Measurements from ENCODE around the gene SELENOT. TPM values are rescaled to one million over a fixed set of nuclear protein-coding genes. Genes with fewer than 3 reads are reported as not detected.
"Not testable (repeated sequence)": the region's sequence is repeated elsewhere in the genome, so short reads cannot be mapped to it uniquely, and the experiment has no call there.

Gene SELENOT
- total and polyA plus RNA-seq, 8 donors = 62.7 to 163 (median 78.0) TPM

DNA sequence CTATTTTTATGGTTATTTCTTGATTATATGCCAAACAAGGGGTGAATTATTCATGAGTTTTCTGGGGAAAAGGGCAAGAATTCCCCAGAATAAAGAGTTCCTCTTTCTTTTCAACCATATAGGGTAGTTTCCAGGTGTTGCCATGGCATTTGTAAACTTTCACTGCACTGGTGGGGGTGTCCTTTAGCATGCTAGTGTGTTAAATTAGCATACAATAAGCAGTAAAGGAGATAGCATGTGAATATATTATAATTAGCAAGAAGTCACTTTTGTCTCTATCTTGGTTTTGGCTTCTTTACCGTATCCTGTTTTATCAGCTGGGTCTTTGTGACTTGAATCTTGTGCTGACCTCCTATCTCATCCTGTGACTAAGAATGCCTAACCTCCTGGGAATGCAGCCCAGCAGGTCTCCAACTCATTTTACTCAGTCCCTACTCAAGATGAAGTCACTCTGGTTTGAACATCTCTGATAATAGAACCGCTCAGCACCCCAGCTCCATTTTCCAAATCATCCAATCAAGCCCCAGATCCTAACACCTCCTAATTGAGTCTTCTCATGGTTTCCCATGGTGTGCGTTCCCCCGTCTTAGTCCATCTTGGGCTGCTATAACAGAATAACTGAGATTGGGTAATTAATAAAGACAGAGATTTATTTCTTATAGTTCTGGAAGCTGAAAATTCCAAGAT is 3.4 kb upstream of the SELENOT start:
- TF ChIP-seq, protein P1, sequence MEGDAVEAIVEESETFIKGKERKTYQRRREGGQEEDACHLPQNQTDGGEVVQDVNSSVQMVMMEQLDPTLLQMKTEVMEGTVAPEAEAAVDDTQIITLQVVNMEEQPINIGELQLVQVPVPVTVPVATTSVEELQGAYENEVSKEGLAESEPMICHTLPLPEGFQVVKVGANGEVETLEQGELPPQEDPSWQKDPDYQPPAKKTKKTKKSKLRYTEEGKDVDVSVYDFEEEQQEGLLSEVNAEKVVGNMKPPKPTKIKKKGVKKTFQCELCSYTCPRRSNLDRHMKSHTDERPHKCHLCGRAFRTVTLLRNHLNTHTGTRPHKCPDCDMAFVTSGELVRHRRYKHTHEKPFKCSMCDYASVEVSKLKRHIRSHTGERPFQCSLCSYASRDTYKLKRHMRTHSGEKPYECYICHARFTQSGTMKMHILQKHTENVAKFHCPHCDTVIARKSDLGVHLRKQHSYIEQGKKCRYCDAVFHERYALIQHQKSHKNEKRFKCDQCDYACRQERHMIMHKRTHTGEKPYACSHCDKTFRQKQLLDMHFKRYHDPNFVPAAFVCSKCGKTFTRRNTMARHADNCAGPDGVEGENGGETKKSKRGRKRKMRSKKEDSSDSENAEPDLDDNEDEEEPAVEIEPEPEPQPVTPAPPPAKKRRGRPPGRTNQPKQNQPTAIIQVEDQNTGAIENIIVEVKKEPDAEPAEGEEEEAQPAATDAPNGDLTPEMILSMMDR (IDR thresholded peaks at IDR 0.05) = no peak
- H3K36me3 ChIP-seq = no peaks in the 10 kb centered on the region
- H3K4me1 ChIP-seq = peaks cover 5 to 14% of the 10 kb centered on the region in 2 donors
- H3K4me3 ChIP-seq = no peak overlapping the region
- H3K27ac ChIP-seq = no peak overlapping the region
- intact Hi-C loops (cut with DNase I) = no loop called here
- H3K9me3 ChIP-seq = no peaks in the 10 kb centered on the region
- DNase-seq = no peak
- ATAC-seq = no peak
- H3K27me3 ChIP-seq = no peaks in the 10 kb centered on the region

DNA sequence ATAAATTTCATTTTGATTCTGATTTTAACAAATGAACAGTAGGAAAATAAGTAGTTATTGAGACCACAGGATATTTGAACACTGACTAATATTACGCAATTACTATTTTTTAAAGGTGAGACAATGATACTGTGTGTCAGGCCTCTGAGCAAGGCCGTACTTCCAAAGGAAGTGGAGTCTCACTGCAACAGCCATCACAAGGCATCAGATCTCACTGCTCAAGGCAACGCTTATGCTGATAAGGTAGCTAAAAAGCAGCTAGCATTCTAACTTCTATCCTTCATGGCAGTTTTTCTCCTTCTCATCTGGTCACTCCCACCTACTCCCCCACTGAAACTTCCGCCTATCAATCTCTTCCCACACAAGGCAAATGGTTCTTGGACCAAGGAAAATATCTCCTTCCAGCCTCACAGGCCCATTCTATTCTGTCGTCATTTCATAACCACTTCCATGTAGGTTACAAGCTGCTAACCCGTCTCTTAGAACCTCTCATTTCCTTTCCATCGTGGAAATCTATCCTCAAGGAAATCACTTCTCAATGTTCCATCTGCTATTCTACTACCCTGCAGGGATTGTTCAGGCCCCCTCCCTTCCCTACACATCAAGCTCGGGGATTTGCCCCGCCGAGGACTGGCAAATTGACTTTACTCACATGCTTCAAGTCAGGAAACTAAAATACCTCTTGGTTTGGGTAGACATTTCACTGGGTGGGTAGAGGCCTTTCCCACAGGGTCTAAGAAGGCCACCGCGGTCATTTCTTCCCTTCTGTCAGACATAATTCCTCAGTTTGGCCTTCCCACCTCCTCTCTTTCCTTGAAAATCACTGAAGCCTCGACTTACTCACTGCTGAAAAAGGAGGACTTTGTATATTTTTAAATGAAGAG is 2.2 kb upstream of the SELENOT start:
- H3K27me3 ChIP-seq; H3K36me3 ChIP-seq; ATAC-seq; DNase-seq; H3K4me3 ChIP-seq; H3K9me3 ChIP-seq; H3K27ac ChIP-seq; intact Hi-C loops (cut with DNase I): not testable (repeated sequence)
- peaks cover 10 to 26% of the 10 kb centered on the region in 2 donors for H3K4me1 ChIP-seq

DNA sequence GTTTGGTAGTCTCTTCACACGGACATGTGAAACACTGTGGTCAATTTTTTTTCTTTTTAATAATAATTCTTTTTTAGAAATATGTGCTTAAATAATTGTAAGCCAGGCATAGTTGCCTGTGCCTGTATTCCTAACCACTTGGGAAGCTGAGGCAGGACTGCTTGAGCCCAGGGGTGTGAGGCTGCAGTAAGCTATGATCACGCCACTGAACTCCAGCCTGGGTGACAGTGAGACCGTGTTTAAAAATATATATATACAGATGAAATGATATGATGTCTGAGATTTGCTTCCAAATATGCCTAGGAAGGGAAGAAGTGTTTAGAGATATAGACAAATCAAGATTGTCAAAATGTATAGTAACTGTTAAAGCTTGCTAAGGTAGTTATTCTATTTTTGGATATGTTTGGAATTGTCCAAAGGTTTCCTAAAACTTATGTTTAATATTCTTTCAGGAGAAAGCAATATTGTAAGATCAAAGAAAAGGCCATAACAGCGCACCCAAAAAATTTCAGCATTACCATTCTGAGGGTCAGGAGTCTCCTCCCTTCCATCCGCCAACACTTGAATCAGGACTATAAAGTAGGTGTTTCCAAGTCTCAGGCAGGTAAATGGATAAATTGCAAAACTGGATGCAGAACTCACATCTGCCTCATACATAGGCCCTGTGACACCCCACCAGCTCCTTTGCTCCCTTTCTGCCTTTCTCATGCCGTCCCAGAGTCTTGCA is 532 bp upstream of the SELENOT start:
- no peaks in the 10 kb centered on the region for H3K9me3 ChIP-seq
- intact Hi-C loops (cut with DNase I) = no loop called here

DNA sequence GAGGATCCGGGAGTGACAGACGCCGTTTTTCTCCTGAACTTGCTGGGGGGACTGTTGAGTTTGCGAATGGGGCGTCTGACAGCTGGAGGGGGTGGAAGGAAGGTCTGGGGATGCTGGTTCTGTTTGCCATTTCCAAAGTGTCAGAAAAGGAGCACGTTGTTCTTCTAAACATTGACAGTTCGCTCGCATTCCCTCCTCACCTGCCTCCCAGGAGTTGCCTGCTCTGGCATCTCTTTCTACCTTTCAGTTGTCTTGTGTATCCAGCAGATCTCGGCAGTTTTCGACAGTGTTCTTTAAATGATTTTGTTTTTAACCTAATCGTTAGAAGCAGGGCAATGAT is 829 bp downstream of the SELENOT start:
- DNase-seq (no peak), ATAC-seq (peak; percentile 5)
- intact Hi-C loops (cut with DNase I) = no loop called here
- Histone ChIP-seq H3K36me3 (no peaks in the 10 kb centered on the region), H3K9me3 (no peaks in the 10 kb centered on the region), H3K27me3 (no peaks in the 10 kb centered on the region), H3K27ac (peak overlapping the region; percentile 96 to 99), H3K4me3 (peak overlapping the region; percentile 48 to 63), H3K4me1 (peaks cover 10 to 52% of the 10 kb centered on the region in 2 donors)
- TF ChIP-seq, protein P1 (IDR thresholded peaks at IDR 0.05) = no peak

More for the DNA sequence above, 532 bp upstream of the SELENOT start:
- H3K4me3 ChIP-seq = peak overlapping the region; percentile 48 to 63
- peaks cover 10 to 43% of the 10 kb centered on the region in 2 donors for H3K4me1 ChIP-seq
- DNase-seq = peak in 1 of 4 donors; percentile 11
- TF ChIP-seq, protein P1 (IDR thresholded peaks at IDR 0.05) = no peak
- H3K27me3 ChIP-seq = no peaks in the 10 kb centered on the region
- peak overlapping the region; percentile 96 to 99 for H3K27ac ChIP-seq
- no peaks in the 10 kb centered on the region for H3K36me3 ChIP-seq
- ATAC-seq = peak; percentile 20

DNA sequence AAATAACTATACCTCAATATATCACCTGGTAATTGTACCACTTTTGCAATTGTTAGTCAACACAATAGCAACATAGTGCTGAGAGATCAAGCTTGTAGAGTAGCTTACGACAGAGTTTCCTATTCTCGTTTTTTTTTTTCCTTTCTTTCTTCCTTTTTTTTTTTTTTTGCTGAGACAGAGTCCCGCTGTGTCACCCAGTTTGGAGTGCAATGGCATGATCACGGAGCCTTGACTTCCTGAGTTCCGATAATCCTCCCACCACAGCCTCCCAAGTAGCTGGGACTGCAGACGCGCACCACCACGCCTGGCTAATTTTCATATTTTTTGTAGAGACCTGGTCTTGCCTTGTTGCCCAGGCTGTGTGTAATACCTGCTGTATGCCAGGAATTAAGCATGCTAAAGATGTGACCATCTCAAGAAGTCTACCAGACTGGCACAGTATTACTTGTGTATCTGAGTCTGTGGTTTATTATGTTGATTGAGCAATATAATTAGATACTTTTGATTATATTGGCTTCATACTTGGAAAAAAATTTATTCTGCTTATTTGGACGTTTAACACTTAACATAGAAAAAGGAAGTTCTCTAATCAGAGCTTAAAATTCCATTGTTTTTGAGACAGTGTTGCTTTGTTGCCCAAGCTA is 3.0 kb downstream of the SELENOT start:
- peak overlapping the region in 1 of 2 donors; percentile 13 for H3K4me3 ChIP-seq
- ATAC-seq = no peak
- H3K27me3 ChIP-seq = no peaks in the 10 kb centered on the region
- no peaks in the 10 kb centered on the region for H3K36me3 ChIP-seq
- H3K9me3 ChIP-seq = no peaks in the 10 kb centered on the region
- intact Hi-C loops (cut with DNase I) = no loop called here
- peak in 1 of 4 donors; percentile 36 for DNase-seq
- H3K27ac ChIP-seq = peak overlapping the region in 1 of 2 donors; percentile 84
- TF ChIP-seq, protein P1 (IDR thresholded peaks at IDR 0.05) = no peak
- peaks cover 10 to 63% of the 10 kb centered on the region in 2 donors for H3K4me1 ChIP-seq

All from left lung (tissue), 10 donors.